ENCODE measurements around the gene SLC16A11.
"Not testable (repeated sequence)": the region's sequence is repeated elsewhere in the genome, so short reads cannot be mapped to it uniquely, and the experiment has no call there.

SLC16A11 gene

GRCh38 chr17:7043497-7044198 is at the start of gene SLC16A11:
SLC16A11 (minus strand) TSS chr17:7044092; CDS start chr17:7043513, 579 bp downstream.
- H3K27me3 ChIP-seq (ENCODE audit: control insufficient read depth, insufficient read depth, low read length), result peaks cover 10% of the 10 kb centered on the region
- H3K4me1 ChIP-seq (ENCODE audit: control insufficient read depth, insufficient read depth, low read length), result peaks cover 17% of the 10 kb centered on the region
- H3K4me3 ChIP-seq (ENCODE audit: low read length), result peak within 1 kb of the TSS; percentile 66
- H3K27ac ChIP-seq (ENCODE audit: low read depth, low read length), result peak within 1 kb of the TSS; percentile 3
- H3K9ac ChIP-seq (ENCODE audit: low read length), result peak within 1 kb of the TSS; percentile 1
- H3K36me3 ChIP-seq (ENCODE audit: control insufficient read depth, insufficient read depth, low read length), result no peaks in the 10 kb centered on the region

- H3K27ac ChIP-seq (ENCODE audit: low read depth, low read length); H3K9ac ChIP-seq (ENCODE audit: low read length); H3K4me3 ChIP-seq (ENCODE audit: low read length); H3K4me1 ChIP-seq (ENCODE audit: control insufficient read depth, insufficient read depth, low read length); H3K27me3 ChIP-seq (ENCODE audit: control insufficient read depth, insufficient read depth, low read length); H3K36me3 ChIP-seq (ENCODE audit: control insufficient read depth, insufficient read depth, low read length): not testable (repeated sequence)
Observed at GRCh38 chr17:7091311-7092005, 47.6 kb upstream of the SLC16A11 start.

GRCh38 chr17:7089570-7089969 is 45.7 kb upstream of the SLC16A11 start:
- H3K4me3 ChIP-seq (ENCODE audit: low read length); H3K27me3 ChIP-seq (ENCODE audit: control insufficient read depth, insufficient read depth, low read length); H3K36me3 ChIP-seq (ENCODE audit: control insufficient read depth, insufficient read depth, low read length); H3K27ac ChIP-seq (ENCODE audit: low read depth, low read length); H3K9ac ChIP-seq (ENCODE audit: low read length); H3K4me1 ChIP-seq (ENCODE audit: control insufficient read depth, insufficient read depth, low read length): not testable (repeated sequence)

GRCh38 chr17:7088442-7088841 is 44.5 kb upstream of the SLC16A11 start:
- H3K9ac ChIP-seq (ENCODE audit: low read length); H3K27me3 ChIP-seq (ENCODE audit: control insufficient read depth, insufficient read depth, low read length): not testable (repeated sequence)

GRCh38 chr17:7084088-7084487 is 40.2 kb upstream of the SLC16A11 start:
- no peaks in the 10 kb centered on the region for H3K36me3 ChIP-seq (ENCODE audit: control insufficient read depth, insufficient read depth, low read length)
- no peaks in the 10 kb centered on the region for H3K27me3 ChIP-seq (ENCODE audit: control insufficient read depth, insufficient read depth, low read length)
- no peaks in the 10 kb centered on the region for H3K4me1 ChIP-seq (ENCODE audit: control insufficient read depth, insufficient read depth, low read length)
- H3K4me3 ChIP-seq (ENCODE audit: low read length), result no peak overlapping the region
- no peak overlapping the region for H3K27ac ChIP-seq (ENCODE audit: low read depth, low read length)
- no peak overlapping the region for H3K9ac ChIP-seq (ENCODE audit: low read length)

More at GRCh38 chr17:7088442-7088841, 44.5 kb upstream of the SLC16A11 start:
- not testable (repeated sequence) for H3K27ac ChIP-seq (ENCODE audit: low read depth, low read length); H3K36me3 ChIP-seq (ENCODE audit: control insufficient read depth, insufficient read depth, low read length); H3K4me3 ChIP-seq (ENCODE audit: low read length); H3K4me1 ChIP-seq (ENCODE audit: control insufficient read depth, insufficient read depth, low read length)

- Histone ChIP-seq H3K36me3 (ENCODE audit: control insufficient read depth, insufficient read depth, low read length) (no peaks in the 10 kb centered on the region), H3K4me1 (ENCODE audit: control insufficient read depth, insufficient read depth, low read length) (no peaks in the 10 kb centered on the region), H3K27ac (ENCODE audit: low read depth, low read length) (no peak overlapping the region), H3K27me3 (ENCODE audit: control insufficient read depth, insufficient read depth, low read length) (no peaks in the 10 kb centered on the region), H3K9ac (ENCODE audit: low read length) (no peak overlapping the region), H3K4me3 (ENCODE audit: low read length) (no peak overlapping the region)
Observed at GRCh38 chr17:7083592-7083991, 39.7 kb upstream of the SLC16A11 start.

GRCh38 chr17:7081341-7082062 is 37.6 kb upstream of the SLC16A11 start:
- Histone ChIP-seq H3K36me3 (ENCODE audit: control insufficient read depth, insufficient read depth, low read length) (no peaks in the 10 kb centered on the region), H3K9ac (ENCODE audit: low read length) (no peak overlapping the region), H3K4me3 (ENCODE audit: low read length) (no peak overlapping the region), H3K4me1 (ENCODE audit: control insufficient read depth, insufficient read depth, low read length) (no peaks in the 10 kb centered on the region), H3K27me3 (ENCODE audit: control insufficient read depth, insufficient read depth, low read length) (no peaks in the 10 kb centered on the region), H3K27ac (ENCODE audit: low read depth, low read length) (no peak overlapping the region)

- no peaks in the 10 kb centered on the region for H3K27me3 ChIP-seq (ENCODE audit: control insufficient read depth, insufficient read depth, low read length)
- no peaks in the 10 kb centered on the region for H3K4me1 ChIP-seq (ENCODE audit: control insufficient read depth, insufficient read depth, low read length)
- no peak overlapping the region for H3K9ac ChIP-seq (ENCODE audit: low read length)
- no peak overlapping the region for H3K4me3 ChIP-seq (ENCODE audit: low read length)
- H3K36me3 ChIP-seq (ENCODE audit: control insufficient read depth, insufficient read depth, low read length), result no peaks in the 10 kb centered on the region
- no peak overlapping the region for H3K27ac ChIP-seq (ENCODE audit: low read depth, low read length)
Observed at GRCh38 chr17:7080456-7081041, 36.7 kb upstream of the SLC16A11 start.

- Histone ChIP-seq H3K27me3 (ENCODE audit: control insufficient read depth, insufficient read depth, low read length) (no peaks in the 10 kb centered on the region), H3K27ac (ENCODE audit: low read depth, low read length) (no peak within 1 kb of the TSS), H3K4me3 (ENCODE audit: low read length) (no peak within 1 kb of the TSS), H3K4me1 (ENCODE audit: control insufficient read depth, insufficient read depth, low read length) (no peaks in the 10 kb centered on the region), H3K36me3 (ENCODE audit: control insufficient read depth, insufficient read depth, low read length) (no peaks in the 10 kb centered on the region), H3K9ac (ENCODE audit: low read length) (no peak within 1 kb of the TSS)
Observed at GRCh38 chr17:7079581-7080455, 35.9 kb upstream of the SLC16A11 start, which contains the start of gene CLEC10A. CLEC10A (minus strand) TSS chr17:7080251; CDS start chr17:7078812, 1,439 bp downstream.

- no peak overlapping the region for H3K4me3 ChIP-seq (ENCODE audit: low read length)
- no peak overlapping the region for H3K9ac ChIP-seq (ENCODE audit: low read length)
- no peaks in the 10 kb centered on the region for H3K27me3 ChIP-seq (ENCODE audit: control insufficient read depth, insufficient read depth, low read length)
- H3K36me3 ChIP-seq (ENCODE audit: control insufficient read depth, insufficient read depth, low read length), result no peaks in the 10 kb centered on the region
- no peak overlapping the region for H3K27ac ChIP-seq (ENCODE audit: low read depth, low read length)
- H3K4me1 ChIP-seq (ENCODE audit: control insufficient read depth, insufficient read depth, low read length), result no peaks in the 10 kb centered on the region
Observed at GRCh38 chr17:7078711-7079110, 34.8 kb upstream of the SLC16A11 start.

- Histone ChIP-seq H3K36me3 (ENCODE audit: control insufficient read depth, insufficient read depth, low read length) (no peaks in the 10 kb centered on the region), H3K27me3 (ENCODE audit: control insufficient read depth, insufficient read depth, low read length) (no peaks in the 10 kb centered on the region), H3K27ac (ENCODE audit: low read depth, low read length) (no peak overlapping the region), H3K4me1 (ENCODE audit: control insufficient read depth, insufficient read depth, low read length) (no peaks in the 10 kb centered on the region), H3K4me3 (ENCODE audit: low read length) (no peak overlapping the region), H3K9ac (ENCODE audit: low read length) (no peak overlapping the region)
Observed at GRCh38 chr17:7077911-7078546, 34.1 kb upstream of the SLC16A11 start.

All from rectal smooth muscle tissue (tissue), 1 donor.